Nucleus accumbens (tissue), 56 donors: ENCODE results near the gene SLC10A7.

ENCODE experiments used
- DNase-seq, 56 donors: peaks; one replicate each; lab custom pipeline; 2025; lab: John Stamatoyannopoulos, UW

SLC10A7 gene

DNA sequence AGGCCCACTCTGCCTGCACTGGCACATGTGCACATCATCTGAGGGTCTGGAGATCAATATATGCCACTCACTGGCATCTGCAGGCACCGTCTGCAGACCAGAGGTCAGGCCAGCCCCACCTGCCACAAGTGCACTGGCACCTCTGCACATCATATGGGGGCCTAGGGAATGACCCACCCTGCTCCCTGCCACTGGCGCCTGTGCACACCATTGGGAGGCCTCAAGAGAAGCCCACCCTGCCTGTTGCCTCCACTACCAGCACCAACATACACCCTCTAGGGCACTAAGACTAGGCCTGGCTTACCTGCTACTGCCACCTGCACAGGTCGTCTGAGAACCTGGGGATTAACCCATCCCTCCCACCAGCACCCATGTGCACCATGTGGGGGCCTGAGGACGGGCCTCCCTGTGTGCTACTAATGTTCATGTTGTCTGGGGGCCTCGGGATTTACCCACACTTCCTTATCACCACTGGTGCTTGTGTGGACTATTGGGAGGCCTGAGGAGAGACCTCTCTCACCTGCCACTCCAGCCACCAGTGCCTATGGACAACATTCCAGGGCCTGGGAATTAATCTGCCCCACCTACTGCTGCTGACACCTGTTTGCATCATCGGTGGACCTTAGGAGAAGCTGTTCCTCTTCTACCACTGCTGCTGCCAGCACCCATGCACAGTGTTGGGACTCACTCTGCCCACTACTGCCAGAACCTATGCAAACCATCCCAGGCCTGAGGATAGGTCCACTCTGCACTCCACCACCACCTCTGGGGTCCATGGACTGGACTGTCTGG, 193.7 kb downstream of the SLC10A7 start:
- no peak for DNase-seq

DNA sequence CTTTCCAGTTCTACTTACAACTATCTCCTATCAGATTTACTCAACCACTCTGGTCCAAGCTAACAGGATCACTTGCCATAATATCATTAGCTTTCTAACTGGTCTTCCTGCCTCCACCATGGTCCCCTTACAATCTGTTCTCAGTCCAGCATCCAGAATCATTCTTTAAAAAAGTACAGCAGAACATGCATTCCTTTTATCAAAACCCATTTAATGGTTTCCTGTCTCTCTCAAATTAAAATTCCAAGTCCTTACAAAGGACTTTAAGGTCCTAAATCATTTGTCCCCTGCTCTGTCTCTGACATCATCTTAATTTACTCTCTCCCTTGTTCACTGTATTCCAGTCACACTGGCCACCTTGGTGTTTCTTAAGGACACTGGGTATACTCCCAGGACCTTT, 202.8 kb downstream of the SLC10A7 start:
- no peak for DNase-seq

GRCh38 chr4:146317783-146318182, 204.0 kb downstream of the SLC10A7 start:
- DNase-seq: no peak

DNA sequence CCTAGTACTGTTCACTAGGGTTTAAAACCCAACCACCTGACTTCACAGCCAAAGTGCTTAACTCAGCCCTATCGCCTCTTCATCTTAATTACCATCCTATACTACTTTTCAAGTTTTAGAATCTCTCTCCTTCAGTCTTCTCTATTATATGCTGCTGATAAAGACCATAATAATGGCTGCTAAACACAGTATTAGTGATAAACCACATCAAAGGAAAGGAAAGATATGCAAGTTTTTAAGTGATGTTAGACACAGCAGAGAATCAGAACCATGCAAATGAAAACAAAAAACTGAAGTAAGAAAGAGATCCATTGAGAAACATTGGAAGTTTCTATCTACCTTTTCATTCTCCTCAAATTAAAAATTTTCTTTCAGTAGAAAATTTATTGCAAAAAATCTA, 206.6 kb downstream of the SLC10A7 start:
- no peak for DNase-seq

DNA sequence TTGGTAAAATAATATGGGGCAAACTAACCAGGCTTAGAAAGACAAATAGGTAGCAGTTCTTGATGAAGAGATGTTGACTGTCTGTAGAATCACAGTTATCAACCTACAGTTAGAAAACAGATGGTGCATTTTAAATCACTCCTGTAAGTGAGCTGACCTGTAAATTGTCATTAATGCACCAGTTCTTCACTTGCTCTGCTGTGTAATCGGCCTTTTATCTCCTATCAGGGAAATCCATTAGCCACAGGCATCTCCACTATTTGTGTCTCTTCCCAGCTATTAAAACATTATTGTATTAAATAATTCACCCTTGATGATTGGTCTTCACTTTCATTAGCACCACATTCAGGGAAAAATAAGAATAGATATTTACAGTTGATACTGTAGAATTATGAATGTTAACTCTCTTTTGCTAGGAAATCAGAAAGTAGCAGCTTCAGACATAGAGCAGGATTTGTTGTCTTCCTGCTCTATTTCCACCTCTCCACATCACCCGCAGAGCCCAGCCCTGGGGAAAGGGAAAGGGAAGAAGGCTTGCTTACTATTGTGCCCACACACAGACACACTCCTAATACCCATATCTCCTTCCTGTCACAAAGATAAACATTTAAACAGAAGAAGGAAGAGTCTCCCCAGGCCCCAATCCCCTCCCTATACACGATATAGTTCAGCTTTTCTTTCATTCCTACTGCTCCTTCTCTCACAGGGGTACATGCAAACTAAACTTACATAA, 210.3 kb downstream of the SLC10A7 start:
- DNase-seq: no peak

DNA sequence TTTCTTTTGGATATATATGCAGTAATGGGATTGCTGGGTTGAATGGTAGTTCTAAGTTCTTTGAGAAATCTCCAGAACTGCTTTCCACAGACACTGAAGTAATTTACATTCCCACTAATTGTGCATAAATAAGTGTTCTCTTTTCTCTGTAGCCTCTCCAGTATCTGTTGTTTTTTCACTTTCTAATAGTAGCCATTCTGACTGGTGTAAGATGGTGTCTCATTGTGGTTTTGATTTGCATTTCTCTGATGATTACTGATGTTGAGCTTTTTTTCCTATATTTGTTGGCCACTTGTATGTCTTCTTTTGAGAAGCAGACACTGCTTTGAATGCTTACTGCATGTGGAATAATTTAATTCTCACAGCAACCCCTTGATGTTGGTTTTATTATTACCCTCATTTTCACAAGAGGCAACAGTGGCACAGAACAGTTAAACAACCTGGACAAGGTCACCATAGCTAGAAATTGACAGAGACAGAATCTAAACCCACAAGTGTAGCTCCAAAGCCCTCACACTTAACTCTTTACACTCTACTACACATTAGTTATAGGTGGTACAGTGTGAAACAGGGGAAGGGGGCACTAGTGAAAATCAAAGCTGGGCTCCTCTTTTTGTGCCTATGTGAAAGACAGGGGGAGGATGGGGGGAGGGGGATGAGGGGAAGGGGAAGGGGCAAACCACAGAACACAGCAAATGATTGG, 211.3 kb downstream of the SLC10A7 start:
- no peak for DNase-seq

GRCh38 chr4:146308951-146309350, 212.8 kb downstream of the SLC10A7 start:
- no peak for DNase-seq

DNA sequence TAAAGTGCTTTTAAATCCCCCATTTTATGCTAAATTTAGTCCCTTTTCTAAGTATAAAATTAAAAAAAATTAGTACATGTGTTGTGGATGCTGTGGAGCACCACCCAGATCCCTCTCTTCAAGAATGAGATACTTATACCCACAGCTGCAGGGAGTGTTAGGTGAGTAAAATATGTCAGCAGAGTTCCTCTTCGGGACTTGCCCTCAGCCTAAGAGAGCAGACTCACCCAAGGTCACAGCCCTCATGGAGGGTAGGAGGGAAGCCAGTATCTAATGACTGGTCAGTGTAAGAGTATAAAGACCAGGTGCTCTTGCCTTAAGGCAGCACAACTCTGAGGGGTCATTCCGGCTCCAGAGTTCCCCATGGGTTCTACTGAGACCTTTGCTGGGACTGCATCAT, 218.9 kb downstream of the SLC10A7 start:
- no peak for DNase-seq

DNA sequence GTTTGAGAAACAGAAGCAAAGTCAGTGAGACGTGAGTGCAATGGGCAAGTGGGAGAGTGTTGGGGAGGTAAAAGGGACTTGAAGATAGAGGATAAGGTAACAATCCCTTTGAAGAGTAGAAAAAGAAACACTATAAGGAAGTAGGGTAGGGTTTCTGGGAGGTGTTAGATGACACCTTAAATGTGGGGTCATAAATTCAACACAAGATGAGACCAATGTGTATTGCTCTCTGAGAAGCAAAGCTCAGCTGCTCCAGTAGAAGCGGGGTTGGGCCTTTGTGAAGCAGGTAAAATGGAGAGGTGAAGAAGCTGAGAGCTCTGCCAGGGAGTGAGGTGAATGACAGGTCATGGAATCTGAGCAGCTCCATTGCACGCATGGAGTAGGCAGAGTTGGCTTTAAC, 222.1 kb downstream of the SLC10A7 start:
- DNase-seq: no peak

- DNase-seq: no peak
These were observed 227.0 kb downstream of the SLC10A7 start for GRCh38 chr4:146294776-146295175.

- no peak for DNase-seq
These were observed 229.2 kb downstream of the SLC10A7 start for GRCh38 chr4:146292508-146292907.

DNA sequence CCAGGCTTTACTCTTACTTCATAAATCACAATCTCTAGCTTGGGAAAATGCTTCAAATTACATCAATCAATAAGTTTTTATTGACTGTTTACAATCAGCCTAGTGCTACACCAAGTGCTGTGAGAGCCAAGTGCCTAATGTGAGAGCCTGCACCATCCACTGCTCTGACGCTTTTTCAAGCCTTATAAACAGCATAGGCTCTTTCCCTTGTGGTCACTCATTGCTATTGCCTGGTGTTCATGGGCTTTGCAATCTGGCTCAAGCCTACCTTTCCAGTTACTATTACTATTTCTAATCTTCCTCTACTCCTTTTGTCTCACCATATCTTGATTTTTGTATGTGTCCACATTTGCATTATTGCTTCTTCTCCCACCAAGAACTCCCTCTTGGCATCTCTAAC, 230.4 kb downstream of the SLC10A7 start:
- DNase-seq: no peak

GRCh38 chr4:146288193-146288592, 233.5 kb downstream of the SLC10A7 start:
- no peak for DNase-seq

GRCh38 chr4:146285037-146285436, 236.7 kb downstream of the SLC10A7 start:
- DNase-seq: no peak

DNA sequence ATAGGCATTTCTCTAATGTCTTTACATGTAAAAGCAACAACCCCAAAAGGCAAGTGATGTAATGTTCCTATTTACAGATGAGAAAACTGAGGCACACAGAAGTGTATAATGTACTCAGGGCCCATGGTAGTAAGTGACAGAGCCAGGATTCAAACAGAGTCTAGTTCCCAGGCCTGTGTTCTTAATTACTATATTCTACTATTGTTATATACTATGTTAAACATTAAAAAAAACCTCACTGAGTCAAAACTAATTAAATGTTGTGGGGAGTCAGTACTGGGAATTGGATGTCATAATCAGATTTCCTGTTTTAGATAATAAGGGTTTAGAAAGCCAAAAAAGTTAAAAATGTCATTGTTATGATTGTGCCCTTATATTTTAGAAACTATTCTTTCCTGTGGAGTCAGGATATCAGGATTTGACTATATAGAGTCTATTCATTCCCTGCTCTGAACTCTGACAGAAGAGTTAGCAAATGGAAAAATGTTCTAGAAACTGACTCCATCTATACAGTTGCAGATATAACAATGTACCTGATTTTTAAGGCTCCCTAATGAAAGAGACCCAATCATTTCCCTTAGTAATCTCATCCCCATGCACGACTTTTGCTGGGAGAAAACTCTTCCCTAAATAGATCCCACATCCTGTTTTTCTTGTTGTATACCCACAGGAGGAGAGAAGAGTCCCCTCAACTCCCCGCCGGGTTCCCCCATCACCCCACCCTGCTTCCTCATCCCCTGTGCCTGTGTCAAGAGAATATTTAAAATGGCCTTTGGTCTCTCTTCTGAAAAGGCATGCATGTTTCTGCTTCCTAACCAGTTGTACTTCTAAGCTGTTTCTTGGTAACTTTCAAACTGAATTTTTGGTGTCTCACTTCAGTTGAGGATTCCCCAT, 237.7 kb downstream of the SLC10A7 start:
- DNase-seq: no peak

DNA sequence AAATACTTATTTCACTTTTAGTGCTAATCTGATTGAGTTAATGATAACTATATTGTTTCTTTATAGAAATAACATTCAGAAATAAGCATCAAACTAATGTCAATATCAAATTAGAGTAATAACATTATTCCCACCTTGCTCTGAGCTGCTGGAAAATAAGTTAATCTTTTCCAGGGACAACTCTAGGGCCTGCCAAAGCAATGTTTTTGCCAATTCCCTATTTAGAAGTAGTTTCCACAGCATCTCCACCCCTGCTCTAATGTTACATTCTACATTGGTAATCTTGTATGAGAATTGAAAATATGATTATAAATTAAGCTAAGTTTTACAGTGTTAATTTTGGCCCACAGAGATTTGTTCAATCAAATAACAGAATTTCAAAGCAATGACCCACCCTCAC, 239.1 kb downstream of the SLC10A7 start:
- no peak for DNase-seq

DNA sequence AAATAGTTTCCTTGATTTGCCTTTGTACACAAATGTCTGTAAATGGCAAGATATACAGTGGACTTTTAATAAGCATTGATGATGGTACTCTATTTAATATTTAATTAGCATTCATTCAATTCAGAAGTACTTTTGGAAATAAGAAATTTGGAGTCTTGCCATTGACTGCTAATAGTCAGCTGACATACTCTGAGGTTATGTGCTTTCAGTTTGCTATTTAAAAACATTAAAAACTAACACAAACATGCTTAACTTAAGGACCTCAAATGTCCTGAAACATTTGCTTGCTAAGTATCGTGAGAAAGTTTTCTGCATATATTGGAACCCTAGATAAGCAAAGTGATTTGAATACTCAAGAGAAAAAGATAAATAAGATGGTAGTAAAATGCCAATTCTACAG, 242.8 kb downstream of the SLC10A7 start:
- no peak for DNase-seq

- DNase-seq: no peak
These were observed 246.4 kb downstream of the SLC10A7 start for GRCh38 chr4:146275370-146275769.

- DNase-seq: no peak
These were observed 247.0 kb downstream of the SLC10A7 start for GRCh38 chr4:146274774-146275173.

DNA sequence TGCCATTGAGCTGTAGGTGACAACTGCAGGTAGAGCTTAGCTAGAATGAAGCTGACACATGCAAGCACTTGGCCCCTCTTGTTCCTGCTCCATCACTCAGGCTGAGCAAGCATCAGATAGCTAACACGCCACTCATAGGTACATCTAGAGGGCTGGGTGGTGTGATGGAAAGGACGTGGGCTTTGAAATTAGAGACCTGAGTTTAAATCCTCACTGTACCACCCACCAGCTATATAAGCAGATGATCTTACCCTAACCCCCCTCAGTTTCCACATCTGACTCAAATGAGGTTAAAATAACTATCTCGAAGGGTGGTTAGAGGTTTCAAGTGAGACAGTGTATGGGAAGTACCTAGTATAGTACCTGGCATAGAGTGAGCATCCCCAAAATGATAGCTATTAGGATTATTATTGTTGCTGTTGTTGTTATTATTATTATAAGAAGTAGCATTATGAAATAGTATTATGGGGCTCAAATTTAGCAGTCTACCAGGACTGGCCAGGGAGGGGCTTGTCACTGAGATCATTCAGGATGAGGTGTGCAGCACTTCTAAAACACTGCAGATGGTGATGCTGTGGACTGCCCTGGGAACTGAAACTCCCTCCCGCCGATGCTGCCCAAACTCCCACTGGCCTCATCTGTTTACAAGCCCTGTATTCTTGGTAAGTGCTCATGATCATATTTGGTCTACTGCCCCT, 248.4 kb downstream of the SLC10A7 start:
- DNase-seq: peak in 11 of 56 donors; percentile 0 to 75 (median 14)
